Measurements from ENCODE around the gene PTCH2. TPM values are rescaled to one million over a fixed set of nuclear protein-coding genes. Genes with fewer than 3 reads are reported as not detected.

The PTCH2 gene
- total and polyA plus RNA-seq, 2 donors (not counting 1 experiment from before 2014, with no cell fraction given): 1.3 to 1.7 TPM

GRCh38 chr1:44808938-44809917 lies 33.8 kb downstream of the PTCH2 start:
- WGBS (ENCODE audit: insufficient coverage): 49% methylated on average over 4 of the region's 6 CpGs

More at GRCh38 chr1:44808938-44809917, 33.8 kb downstream of the PTCH2 start:
- peak overlapping the region; percentile 68 for H3K4me2 ChIP-seq (replicated peaks; ENCODE audit: low read depth, low read length, poor library complexity, severe bottlenecking)
- Mint-ChIP-seq H3K4me1 (peaks cover 61% of the 10 kb centered on the region), H3K4me3 (peak overlapping the region; percentile 74), H3K27me3 (no peaks in the 10 kb centered on the region), H3K9me3 (ENCODE audit: insufficient read depth) (no peaks in the 10 kb centered on the region), H3K27ac (peak overlapping the region; percentile 99)
- peak; percentile 49 for ATAC-seq (ENCODE audit: low read depth)
- no peaks in the 10 kb centered on the region for H4K20me1 ChIP-seq (ENCODE audit: control insufficient read depth, insufficient read depth, low read length, poor library complexity, severe bottlenecking)
- intact Hi-C loops (cut with micrococcal nuclease): loop anchor here (1.0 kb wide), 1 partner anchor 10 kb away; no protein-coding TSS in a partner anchor
- no peaks in the 10 kb centered on the region for H3K79me2 ChIP-seq (ENCODE audit: control insufficient read depth, insufficient read depth, low read length)
- DNase-seq: peak; percentile 75
- peak overlapping the region; percentile 91 to 95 for H3K27ac ChIP-seq (ENCODE audit: low read length in 2 of 2)
- no peak overlapping the region for H3K4me3 ChIP-seq (ENCODE audit: control extremely low read depth in 1 of 5, extremely low read depth in 1 of 5, insufficient read depth in 1 of 5, low read depth in 2 of 5, low read length in 4 of 5)
- no peaks in the 10 kb centered on the region for H3K27me3 ChIP-seq (replicated peaks in 1 of 4; ENCODE audit: control extremely low read depth in 1 of 4, control insufficient read depth in 3 of 4, insufficient read depth in 4 of 4, low read length in 3 of 4)
- peaks cover 0 to 3% (median 0%) of the 10 kb centered on the region in 3 donors for H3K9me3 ChIP-seq (ENCODE audit: control extremely low read depth in 1 of 3, control insufficient read depth in 2 of 3, insufficient read depth in 1 of 3, low read length in 2 of 3)
- H3K9ac ChIP-seq (ENCODE audit: low read length): no peak overlapping the region
- TF ChIP-seq EZH2 (IDR thresholded peaks at IDR 0.05; ENCODE audit: borderline replicate concordance, insufficient read depth, low read depth, low read length, poor library complexity, severe bottlenecking): no peak
- TF ChIP-seq, protein P1, sequence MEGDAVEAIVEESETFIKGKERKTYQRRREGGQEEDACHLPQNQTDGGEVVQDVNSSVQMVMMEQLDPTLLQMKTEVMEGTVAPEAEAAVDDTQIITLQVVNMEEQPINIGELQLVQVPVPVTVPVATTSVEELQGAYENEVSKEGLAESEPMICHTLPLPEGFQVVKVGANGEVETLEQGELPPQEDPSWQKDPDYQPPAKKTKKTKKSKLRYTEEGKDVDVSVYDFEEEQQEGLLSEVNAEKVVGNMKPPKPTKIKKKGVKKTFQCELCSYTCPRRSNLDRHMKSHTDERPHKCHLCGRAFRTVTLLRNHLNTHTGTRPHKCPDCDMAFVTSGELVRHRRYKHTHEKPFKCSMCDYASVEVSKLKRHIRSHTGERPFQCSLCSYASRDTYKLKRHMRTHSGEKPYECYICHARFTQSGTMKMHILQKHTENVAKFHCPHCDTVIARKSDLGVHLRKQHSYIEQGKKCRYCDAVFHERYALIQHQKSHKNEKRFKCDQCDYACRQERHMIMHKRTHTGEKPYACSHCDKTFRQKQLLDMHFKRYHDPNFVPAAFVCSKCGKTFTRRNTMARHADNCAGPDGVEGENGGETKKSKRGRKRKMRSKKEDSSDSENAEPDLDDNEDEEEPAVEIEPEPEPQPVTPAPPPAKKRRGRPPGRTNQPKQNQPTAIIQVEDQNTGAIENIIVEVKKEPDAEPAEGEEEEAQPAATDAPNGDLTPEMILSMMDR (IDR thresholded peaks at IDR 0.05): no peak
- peak overlapping the region; percentile 30 for H2AFZ ChIP-seq (ENCODE audit: insufficient read depth, low read depth, low read length, poor library complexity, severe bottlenecking)
- peaks cover 44 to 59% of the 10 kb centered on the region in 2 donors for H3K4me1 ChIP-seq (ENCODE audit: control insufficient read depth in 2 of 2, insufficient read depth in 2 of 2, low read length in 2 of 2)
- peaks cover 0 to 10% of the 10 kb centered on the region in 2 experiments for H3K36me3 ChIP-seq (replicated peaks in 1 of 2; ENCODE audit: control extremely low read depth in 1 of 2, control insufficient read depth in 1 of 2, extremely low read depth in 1 of 2, insufficient read depth in 2 of 2, low read length in 1 of 2)
- POLR2A ChIA-PET: interaction anchor here (0.5 to 4.3 kb wide), 14 partner anchors 8 to 495 kb away, joined by 3 to 59 read pairs (median 5); partner anchors contain the start of genes PLK3, RNU5D-1 and RPS8
- CTCF ChIA-PET: interaction anchor here (0.6 to 3.9 kb wide), 10 partner anchors 9 to 494 kb away, joined by 3 to 40 read pairs (median 5); partner anchors contain the start of genes PLK3 and RNU5D-1
